ENCODE results near the gene ABHD17A. TPM values are rescaled to one million over a fixed set of nuclear protein-coding genes. Genes with fewer than 3 reads are reported as not detected.
"Not testable (repeated sequence)": the region's sequence is repeated elsewhere in the genome, so short reads cannot be mapped to it uniquely, and the experiment has no call there.

ABHD17A gene
- total and polyA plus RNA-seq, 10 donors = 73.4 to 107 (median 83.6) TPM

DNA sequence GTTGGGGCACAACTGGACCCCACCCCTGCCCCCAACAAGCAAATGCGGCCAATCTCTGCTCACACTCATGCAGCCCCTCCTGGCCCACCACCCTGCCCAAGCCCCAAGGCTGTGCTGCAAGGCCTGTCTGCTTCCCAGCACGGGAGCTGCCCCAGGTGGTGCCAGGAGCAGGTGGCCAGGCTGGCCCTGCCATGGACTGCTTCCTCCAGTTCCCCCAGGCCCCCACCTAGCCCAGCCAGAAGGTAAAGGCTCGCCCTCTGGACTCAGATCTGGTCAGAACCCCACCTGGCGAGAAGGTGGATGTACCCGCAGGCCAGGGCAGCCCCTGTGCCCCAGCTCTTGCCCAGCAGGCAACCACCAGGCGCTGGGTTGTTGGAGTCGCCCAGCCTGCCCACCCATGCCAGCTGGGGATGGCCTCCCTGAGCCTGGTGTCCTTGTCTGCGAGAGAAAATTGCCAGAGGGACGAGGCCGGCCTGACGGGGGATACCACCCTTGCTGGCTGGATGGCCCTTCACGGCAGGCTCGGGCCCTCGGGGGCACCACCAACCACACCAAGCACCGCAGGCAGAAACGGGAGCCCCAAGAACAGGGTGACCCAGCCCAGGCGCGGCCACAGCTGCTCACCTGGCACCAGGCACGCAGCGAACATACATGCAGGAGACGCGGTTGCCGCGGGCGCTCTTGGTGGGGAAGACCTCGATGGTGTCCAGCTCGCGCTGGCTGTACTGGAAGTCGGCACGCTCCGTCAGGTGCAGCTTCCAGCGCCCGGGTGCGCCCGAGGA is 4.5 kb downstream of the ABHD17A start:
- H3K36me3 ChIP-seq = peaks cover 0 to 38% (median 17%) of the 10 kb centered on the region in 6 donors
- TF ChIP-seq POLR2A (IDR thresholded peaks at IDR 0.05) = no peak
- TF ChIP-seq POLR2AphosphoS5 (IDR thresholded peaks at IDR 0.05) = peak in 1 of 3 donors; percentile 18
- TF ChIP-seq, protein P1, sequence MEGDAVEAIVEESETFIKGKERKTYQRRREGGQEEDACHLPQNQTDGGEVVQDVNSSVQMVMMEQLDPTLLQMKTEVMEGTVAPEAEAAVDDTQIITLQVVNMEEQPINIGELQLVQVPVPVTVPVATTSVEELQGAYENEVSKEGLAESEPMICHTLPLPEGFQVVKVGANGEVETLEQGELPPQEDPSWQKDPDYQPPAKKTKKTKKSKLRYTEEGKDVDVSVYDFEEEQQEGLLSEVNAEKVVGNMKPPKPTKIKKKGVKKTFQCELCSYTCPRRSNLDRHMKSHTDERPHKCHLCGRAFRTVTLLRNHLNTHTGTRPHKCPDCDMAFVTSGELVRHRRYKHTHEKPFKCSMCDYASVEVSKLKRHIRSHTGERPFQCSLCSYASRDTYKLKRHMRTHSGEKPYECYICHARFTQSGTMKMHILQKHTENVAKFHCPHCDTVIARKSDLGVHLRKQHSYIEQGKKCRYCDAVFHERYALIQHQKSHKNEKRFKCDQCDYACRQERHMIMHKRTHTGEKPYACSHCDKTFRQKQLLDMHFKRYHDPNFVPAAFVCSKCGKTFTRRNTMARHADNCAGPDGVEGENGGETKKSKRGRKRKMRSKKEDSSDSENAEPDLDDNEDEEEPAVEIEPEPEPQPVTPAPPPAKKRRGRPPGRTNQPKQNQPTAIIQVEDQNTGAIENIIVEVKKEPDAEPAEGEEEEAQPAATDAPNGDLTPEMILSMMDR (IDR thresholded peaks at IDR 0.05 in 8 of 11, conservative IDR thresholded peaks at IDR 0.05 in 3 of 11) = no peak
- H3K27me3 ChIP-seq (replicated peaks in 1 of 7) = no peaks in the 10 kb centered on the region
- DNase-seq = no peak
- H3K27ac ChIP-seq = peak overlapping the region in 7 of 8 donors; percentile 34 to 95 (median 93)
- H3K4me3 ChIP-seq = peak overlapping the region in 4 of 8 donors; percentile 15 to 88 (median 50)
- 73 to 93% (median 79%) methylated on average over 16 to 35 of the region's 35 CpGs for WGBS, 5 donors
- H3K4me1 ChIP-seq = peaks cover 41 to 78% (median 59%) of the 10 kb centered on the region in 6 donors
- H3K9me3 ChIP-seq = no peaks in the 10 kb centered on the region
- intact Hi-C loops (cut with DNase I; ENCODE audit: low total_unique reads) = no loop called here

DNA sequence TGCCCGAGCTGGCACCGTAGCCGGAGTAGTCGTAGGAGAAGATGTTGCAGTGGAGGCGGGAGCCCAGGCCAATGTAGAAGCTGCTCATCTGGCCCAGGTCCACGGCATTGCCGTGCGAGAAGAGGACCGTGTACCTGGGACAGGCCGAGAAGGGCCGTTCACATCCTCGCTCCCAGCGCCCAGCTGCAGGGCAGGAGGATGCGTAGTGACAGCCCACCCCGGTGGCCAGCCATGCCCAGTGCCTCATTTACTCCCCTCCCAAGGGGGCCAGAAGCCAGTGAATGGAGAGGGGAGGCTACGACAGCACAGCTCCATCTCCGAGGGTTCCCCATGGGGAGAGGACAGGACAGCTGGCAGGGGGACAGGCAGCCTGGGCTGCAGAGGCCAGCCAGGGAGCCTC is 5.3 kb downstream of the ABHD17A start:
- intact Hi-C loops (cut with DNase I; ENCODE audit: low total_unique reads); DNase-seq; H3K9me3 ChIP-seq; H3K4me3 ChIP-seq; H3K27me3 ChIP-seq (replicated peaks in 1 of 7): not testable (repeated sequence)
- 84 to 100% (median 94%) methylated on average over 6 to 17 of the region's 17 CpGs for WGBS, 5 donors
- Histone ChIP-seq H3K4me1 (peaks cover 45 to 80% (median 60%) of the 10 kb centered on the region in 6 donors), H3K36me3 (peaks cover 0 to 38% (median 17%) of the 10 kb centered on the region in 6 donors), H3K27ac (peak overlapping the region in 3 of 8 donors; percentile 93 to 95 (median 95))

DNA sequence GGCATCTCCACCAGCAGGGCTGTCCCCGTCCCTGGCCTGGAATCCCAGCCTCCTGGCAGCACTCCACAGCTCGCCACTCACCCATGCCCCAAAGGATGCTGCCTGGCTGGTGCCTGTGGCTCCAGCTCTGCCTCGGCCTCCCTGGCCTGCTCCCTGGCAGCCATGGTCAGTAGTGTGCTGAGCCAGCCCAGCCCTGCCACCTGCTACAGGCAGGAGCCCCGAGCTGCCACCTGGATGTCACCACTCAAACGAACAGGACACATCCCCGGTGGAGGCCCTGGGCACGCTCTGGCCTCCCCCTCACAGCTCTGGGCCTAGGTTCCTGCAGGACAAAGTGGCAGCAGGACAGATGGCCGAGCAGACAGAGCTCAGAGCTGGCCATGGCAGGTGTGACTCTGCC is 6.7 kb downstream of the ABHD17A start:
- Histone ChIP-seq H3K4me1 (peaks cover 50 to 80% (median 63%) of the 10 kb centered on the region in 6 donors), H3K27ac (peak overlapping the region in 1 of 8 donors; percentile 30), H3K36me3 (peaks cover 0 to 42% (median 19%) of the 10 kb centered on the region in 6 donors)
- WGBS, 5 donors = 72 to 93% (median 87%) methylated on average over 3 to 8 of the region's 8 CpGs
- intact Hi-C loops (cut with DNase I; ENCODE audit: low total_unique reads); DNase-seq; H3K9me3 ChIP-seq; H3K4me3 ChIP-seq; H3K27me3 ChIP-seq (replicated peaks in 1 of 7): not testable (repeated sequence)

DNA sequence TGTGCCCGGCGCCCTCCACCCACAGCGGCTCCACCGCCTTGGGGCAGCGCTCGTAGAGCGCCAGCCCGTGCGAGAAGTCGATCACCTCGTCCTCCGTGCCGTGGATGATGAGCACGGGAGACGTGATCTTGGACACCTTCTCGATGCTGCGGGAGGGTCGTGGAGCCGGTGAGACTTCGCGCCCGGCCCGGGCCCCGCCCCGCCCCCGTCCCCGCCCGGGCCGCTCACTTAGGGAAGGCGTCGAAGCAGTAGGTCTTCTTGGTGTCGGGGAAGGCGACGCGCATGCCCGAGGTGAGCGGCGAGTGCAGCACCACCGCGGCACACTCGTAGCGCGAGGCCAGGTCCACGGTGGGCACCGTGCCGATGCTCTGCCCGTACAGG is 8.0 kb downstream of the ABHD17A start:
- WGBS, 5 donors = 65 to 91% (median 89%) methylated on average over 21 to 41 of the region's 47 CpGs
- peaks cover 50 to 80% (median 63%) of the 10 kb centered on the region in 6 donors for H3K4me1 ChIP-seq
- intact Hi-C loops (cut with DNase I; ENCODE audit: low total_unique reads) = not testable (repeated sequence)

DNA sequence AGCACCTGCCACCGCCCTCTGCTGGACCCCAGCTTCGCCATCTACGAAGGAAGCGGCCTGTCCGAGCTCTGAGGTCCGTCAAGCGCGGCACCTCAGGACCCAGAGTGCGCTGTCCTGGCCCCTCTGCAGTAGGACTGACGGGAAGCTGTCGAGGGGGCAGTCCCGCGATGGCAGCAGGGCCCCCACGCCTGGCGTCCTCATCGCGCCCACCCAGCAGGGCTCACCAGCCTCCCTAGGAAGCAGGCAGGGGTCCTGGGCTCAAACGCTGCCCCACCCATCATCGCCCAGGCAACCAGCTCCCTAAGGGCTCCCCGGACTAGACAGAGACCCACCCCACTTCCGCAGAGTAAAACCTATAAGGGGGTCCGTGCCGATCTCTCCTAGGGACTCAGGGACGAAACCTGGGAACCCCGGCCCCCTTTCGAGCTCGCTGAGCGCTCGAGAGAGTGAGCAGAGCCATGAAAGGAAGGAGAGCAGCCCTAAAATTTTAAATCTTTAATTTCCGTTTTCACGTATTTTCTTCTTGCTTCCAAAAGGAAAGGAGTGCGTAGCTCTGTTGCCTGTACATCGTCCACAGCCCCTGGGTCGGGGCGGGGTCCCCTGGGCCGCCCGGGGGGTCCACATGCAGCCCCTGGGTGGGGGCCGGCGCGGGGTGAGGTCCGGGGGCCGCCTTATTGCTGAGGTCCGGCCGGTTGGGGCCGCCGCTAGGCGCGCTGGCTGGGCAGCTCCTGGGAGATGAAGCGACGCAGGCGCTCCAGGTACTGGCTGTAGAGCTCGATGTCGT is 8.6 kb downstream of the ABHD17A start:
- peaks cover 0 to 61% (median 29%) of the 10 kb centered on the region in 6 donors for H3K36me3 ChIP-seq
- peak; percentile 70 for DNase-seq
- WGBS, 5 donors = 30 to 58% (median 45%) methylated on average over 16 to 48 of the region's 53 CpGs
- H3K4me3 ChIP-seq = peak overlapping the region; percentile 65 to 98 (median 90)
- intact Hi-C loops (cut with DNase I; ENCODE audit: low total_unique reads); H3K9me3 ChIP-seq; H3K27me3 ChIP-seq (replicated peaks in 1 of 7): not testable (repeated sequence)
- peaks cover 50 to 80% (median 63%) of the 10 kb centered on the region in 6 donors for H3K4me1 ChIP-seq
- peak overlapping the region; percentile 92 to 96 (median 94) for H3K27ac ChIP-seq

More for the DNA sequence above, 8.0 kb downstream of the ABHD17A start:
- peaks cover 0 to 55% (median 26%) of the 10 kb centered on the region in 6 donors for H3K36me3 ChIP-seq
- not testable (repeated sequence) for H3K4me3 ChIP-seq; H3K27ac ChIP-seq; H3K27me3 ChIP-seq (replicated peaks in 1 of 7); H3K9me3 ChIP-seq
- peak; percentile 73 for DNase-seq

Measured in spleen (tissue), 11 donors.